Stimulated activated naive CD8-positive, alpha-beta T cell treated with anti-CD3 and anti-CD28 coated beads, Interleukin-15, amount 100 ng/mL, for 72 hours (primary cell): ENCODE results near the gene TOMM40L.

Experiments used
- ATAC-seq: fragments of 150-1000 bp; cut with Tn5 transposase; 2 replicates; pipeline ENCODE4 v1.10.0; 2021; ENCODE audit warnings: mild to moderate bottlenecking, moderate library complexity
- DNase-seq, 2 donors: peaks; one replicate each; pipeline ENCODE4 v3.0.0; 2021 to 2022
- H3K27ac Mint-ChIP-seq, 2 donors: one replicate each; pipeline ENCODE4 v1.8.0; 2022; ENCODE audit warnings: mild to moderate bottlenecking in 2 of 2, mixed read lengths in 2 of 2, moderate library complexity in 2 of 2
- H3K27me3 Mint-ChIP-seq: one replicate; pipeline ENCODE4 v1.8.0; 2022; ENCODE audit warnings: mixed read lengths
- H3K4me1 Mint-ChIP-seq: one replicate; pipeline ENCODE4 v1.8.0; 2022; ENCODE audit warnings: mild to moderate bottlenecking, mixed read lengths
- H3K4me3 Mint-ChIP-seq, 2 donors: one replicate each; pipeline ENCODE4 v1.8.0; 2022; ENCODE audit warnings: mild to moderate bottlenecking in 2 of 2, mixed read lengths in 2 of 2, moderate library complexity in 1 of 2
- H3K9me3 Mint-ChIP-seq, 2 donors: one replicate each; pipeline ENCODE4 v1.8.0; 2022; ENCODE audit warnings: mixed read lengths in 2 of 2

TOMM40L gene

GRCh38 chr1:161192476-161193465 is 33.1 kb upstream of the TOMM40L start:
- Mint-ChIP-seq H3K4me1 (peaks cover 56% of the 10 kb centered on the region), H3K27me3 (no peaks in the 10 kb centered on the region), H3K27ac (peak overlapping the region in 1 of 2 donors; percentile 6), H3K4me3 (peak overlapping the region in 1 of 2 donors; percentile 13), H3K9me3 (no peaks in the 10 kb centered on the region)
- ATAC-seq, result peak; percentile 87
- peak; percentile 60 to 65 for DNase-seq

- Mint-ChIP-seq H3K4me1 (peaks cover 58% of the 10 kb centered on the region), H3K9me3 (no peaks in the 10 kb centered on the region), H3K27me3 (no peaks in the 10 kb centered on the region), H3K27ac (no peak overlapping the region), H3K4me3 (no peak overlapping the region)
- DNase-seq, result no peak
- no peak for ATAC-seq
Observed at GRCh38 chr1:161193561-161194235, 32.2 kb upstream of the TOMM40L start.

GRCh38 chr1:161195171-161195570 is 30.7 kb upstream of the TOMM40L start:
- peak overlapping the region; percentile 3 to 30 for H3K27ac Mint-ChIP-seq
- H3K4me3 Mint-ChIP-seq, result no peak overlapping the region
- H3K27me3 Mint-ChIP-seq, result no peaks in the 10 kb centered on the region
- no peak for ATAC-seq
- DNase-seq, result no peak
- no peaks in the 10 kb centered on the region for H3K9me3 Mint-ChIP-seq
- peaks cover 65% of the 10 kb centered on the region for H3K4me1 Mint-ChIP-seq

GRCh38 chr1:161196111-161196510 is 29.7 kb upstream of the TOMM40L start:
- ATAC-seq (no peak), DNase-seq (no peak)
- Mint-ChIP-seq H3K27me3 (no peaks in the 10 kb centered on the region), H3K9me3 (no peaks in the 10 kb centered on the region), H3K27ac (no peak overlapping the region), H3K4me1 (peaks cover 75% of the 10 kb centered on the region), H3K4me3 (no peak overlapping the region)

- H3K27ac Mint-ChIP-seq, result peak overlapping the region in 1 of 2 donors; percentile 66
- ATAC-seq, result no peak
- DNase-seq, result no peak
- H3K4me1 Mint-ChIP-seq, result peaks cover 81% of the 10 kb centered on the region
- H3K27me3 Mint-ChIP-seq, result no peaks in the 10 kb centered on the region
- H3K9me3 Mint-ChIP-seq, result no peaks in the 10 kb centered on the region
- no peak overlapping the region for H3K4me3 Mint-ChIP-seq
Observed at GRCh38 chr1:161196521-161197451, 29.1 kb upstream of the TOMM40L start.

- H3K27me3 Mint-ChIP-seq, result no peaks in the 10 kb centered on the region
Observed at GRCh38 chr1:161197560-161198193, 28.2 kb upstream of the TOMM40L start.

GRCh38 chr1:161198194-161198896 is 27.5 kb upstream of the TOMM40L start:
- H3K4me1 Mint-ChIP-seq, result peaks cover 78% of the 10 kb centered on the region
- no peaks in the 10 kb centered on the region for H3K27me3 Mint-ChIP-seq
- ATAC-seq, result no peak
- DNase-seq, result no peak
- H3K4me3 Mint-ChIP-seq, result no peak overlapping the region
- H3K27ac Mint-ChIP-seq, result peak overlapping the region in 1 of 2 donors; percentile 68
- H3K9me3 Mint-ChIP-seq, result no peaks in the 10 kb centered on the region

More at GRCh38 chr1:161197560-161198193, 28.2 kb upstream of the TOMM40L start:
- H3K9me3 Mint-ChIP-seq, result no peaks in the 10 kb centered on the region
- H3K4me3 Mint-ChIP-seq, result no peak overlapping the region
- no peak for DNase-seq
- ATAC-seq, result no peak
- peak overlapping the region; percentile 61 to 66 for H3K27ac Mint-ChIP-seq
- peaks cover 79% of the 10 kb centered on the region for H3K4me1 Mint-ChIP-seq

GRCh38 chr1:161198897-161199431 is 26.9 kb upstream of the TOMM40L start, which contains the start of gene ADAMTS4:
TSS of gene ADAMTS4 (minus strand) at chr1:161199054. CDS start at chr1:161198627, 427 bp downstream.
- ATAC-seq (no peak), DNase-seq (no peak)
- peak within 1 kb of the TSS; percentile 92 to 95 for H3K27ac Mint-ChIP-seq
- peak within 1 kb of the TSS; percentile 90 to 91 for H3K4me3 Mint-ChIP-seq
- peaks cover 82% of the 10 kb centered on the region for H3K4me1 Mint-ChIP-seq
- H3K9me3 Mint-ChIP-seq, result no peaks in the 10 kb centered on the region
- no peaks in the 10 kb centered on the region for H3K27me3 Mint-ChIP-seq

- no peak for DNase-seq
- no peaks in the 10 kb centered on the region for H3K27me3 Mint-ChIP-seq
- H3K9me3 Mint-ChIP-seq, result no peaks in the 10 kb centered on the region
- peaks cover 88% of the 10 kb centered on the region for H3K4me1 Mint-ChIP-seq
- H3K27ac Mint-ChIP-seq, result peak overlapping the region; percentile 92 to 95
- no peak for ATAC-seq
- H3K4me3 Mint-ChIP-seq, result peak overlapping the region; percentile 90 to 91
Observed at GRCh38 chr1:161199506-161200139, 26.2 kb upstream of the TOMM40L start.

- peak overlapping the region; percentile 92 to 95 for H3K27ac Mint-ChIP-seq
- no peaks in the 10 kb centered on the region for H3K27me3 Mint-ChIP-seq
- H3K4me1 Mint-ChIP-seq, result peaks cover 87% of the 10 kb centered on the region
- ATAC-seq (peak; percentile 52), DNase-seq (peak in 1 of 2 donors; percentile 46)
- H3K4me3 Mint-ChIP-seq, result peak overlapping the region; percentile 90 to 91
- no peaks in the 10 kb centered on the region for H3K9me3 Mint-ChIP-seq
Observed at GRCh38 chr1:161200421-161200991, 25.4 kb upstream of the TOMM40L start.

GRCh38 chr1:161200992-161201835 is 24.6 kb upstream of the TOMM40L start:
- Mint-ChIP-seq H3K9me3 (no peaks in the 10 kb centered on the region), H3K27ac (peak overlapping the region; percentile 97 to 98), H3K27me3 (no peaks in the 10 kb centered on the region), H3K4me3 (peak overlapping the region; percentile 90 to 91), H3K4me1 (peaks cover 87% of the 10 kb centered on the region)
- DNase-seq, result no peak
- no peak for ATAC-seq

- ATAC-seq (peak; percentile 97), DNase-seq (peak; percentile 89 to 95)
- Mint-ChIP-seq H3K4me1 (peaks cover 87% of the 10 kb centered on the region), H3K9me3 (no peaks in the 10 kb centered on the region), H3K4me3 (peak within 1 kb of the TSS; percentile 90 to 91), H3K27ac (peak within 1 kb of the TSS; percentile 97 to 98), H3K27me3 (no peaks in the 10 kb centered on the region)
Observed at GRCh38 chr1:161201836-161202712, 23.8 kb upstream of the TOMM40L start, which contains the start of gene NDUFS2. TSS of gene NDUFS2 (plus strand) at chr1:161202367. CDS start at chr1:161202386, 19 bp downstream.
